K562 (cell line): ENCODE measurements around the gene MICAL1. TPM values are rescaled to one million over a fixed set of nuclear protein-coding genes. Genes with fewer than 3 reads are reported as not detected.

Source experiments
- ARID1B ChIP-seq: fragments of 450-650 bp; IDR thresholded peaks from 2 replicates; pipeline ENCODE4 v1.6.1; 2016; ENCODE audit warnings: antibody characterized with exemption, mild to moderate bottlenecking, inconsistent platforms
- CSDE1 ChIP-seq, 2 experiments: fragments of 450-650 bp; IDR thresholded peaks; 2 replicates each; pipeline ENCODE4 v1.6.1; 2016; ENCODE audit warnings: mild to moderate bottlenecking in 1 of 2
- CTCFL ChIP-seq: IDR thresholded peaks from 2 replicates; pipeline ENCODE4 v1.6.1; 2011; ENCODE audit warnings: borderline replicate concordance, low read depth, mild to moderate bottlenecking, moderate library complexity, low read length; ENCODE audit not compliant: insufficient read depth, poor library complexity, severe bottlenecking
- DIDO1 ChIP-seq: fragments of 450-650 bp; IDR thresholded peaks from 2 replicates; pipeline ENCODE4 v1.6.1; 2016; ENCODE audit warnings: low read depth, missing biosample characterization, missing genetic modification characterization
- ETS2 ChIP-seq: IDR thresholded peaks from 2 replicates; pipeline ENCODE4 v1.6.1; 2016; ENCODE audit warnings: borderline replicate concordance, missing genetic modification characterization, mild to moderate bottlenecking, moderate library complexity, missing compliant biosample characterization; ENCODE audit not compliant: poor library complexity, severe bottlenecking
- GATAD2A ChIP-seq: fragments of 450-650 bp; IDR thresholded peaks from 2 replicates; pipeline ENCODE4 v1.6.1; 2017
- NR2C2 ChIP-seq, 2 experiments: fragments of 200-800 bp in 1 of 2; sonication (Bioruptor generic) in 1 of 2; sonication (generic) in 1 of 2; formaldehyde crosslinking in 1 of 2; IDR thresholded peaks; 2 replicates each; pipeline versions ENCODE4 v1.6.1 to v1.8.0; 2016 to 2022; ENCODE audit warnings: mild to moderate bottlenecking in 1 of 2, missing compliant biosample characterization in 1 of 2, missing genetic modification characterization in 1 of 2, missing genetic modification reagents in 1 of 2
- NUFIP1 ChIP-seq: fragments of 450-650 bp; IDR thresholded peaks from 2 replicates; pipeline ENCODE4 v1.6.1; 2018; ENCODE audit not compliant: partially characterized antibody
- REST ChIP-seq, 2 experiments: fragments of 450-650 bp; formaldehyde crosslinking in 1 of 2; IDR thresholded peaks; 2 replicates each; pipeline versions ENCODE4 v1.4.0 to v1.6.1; 2014 to 2020; ENCODE audit warnings: mild to moderate bottlenecking in 2 of 2, borderline replicate concordance in 1 of 2, low read depth in 1 of 2
- SIN3B ChIP-seq: fragments of 450-650 bp; IDR thresholded peaks from 2 replicates; pipeline ENCODE4 v1.6.1; 2017; ENCODE audit warnings: low read depth, mild to moderate bottlenecking, moderate library complexity
- TOE1 ChIP-seq, 2 experiments: fragments of 450-650 bp in 1 of 2; sonication (generic) in 1 of 2; formaldehyde crosslinking in 1 of 2; IDR thresholded peaks; 2 replicates each; pipeline versions ENCODE4 v1.7.1 to v1.8.0; 2016 to 2022; ENCODE audit warnings: borderline replicate concordance in 2 of 2, mild to moderate bottlenecking in 2 of 2, antibody characterized with exemption in 1 of 2, inconsistent platforms in 1 of 2, low read depth in 1 of 2, missing genetic modification reagents in 1 of 2, moderate library complexity in 1 of 2
- TRIM25 ChIP-seq: fragments of 450-650 bp; IDR thresholded peaks from 2 replicates; pipeline ENCODE4 v1.7.0; 2016; ENCODE audit warnings: borderline replicate concordance
- ZNF224 ChIP-seq: sonication (generic); formaldehyde crosslinking; IDR thresholded peaks from 2 replicates; pipeline ENCODE4 v1.8.0; 2022; ENCODE audit warnings: mild to moderate bottlenecking, missing genetic modification reagents
- ZNF79 ChIP-seq: fragments of 250-450 bp; sonication (Bioruptor Pico); IDR thresholded peaks from 2 replicates; pipeline ENCODE4 v1.4.0; 2020; ENCODE audit warnings: low read depth, mild to moderate bottlenecking, moderate library complexity
- polyA plus RNA-seq, 8 experiments: library from polyadenylated mRNA; depleted of rRNA in 4 of 8; stranded (reverse) in 5 of 8; unstranded in 3 of 8; fragments of >200 nt; fragmentation: Nextera tagmentation in 2 of 8; fragmentation: Illumina TruSeq in 1 of 8; extraction: Ambion mirVana in 2 of 8; extraction: Trizol in 1 of 8; gene quantifications; 2 replicates each; pipeline versions ENCODE4 v1.2.1 to v1.2.3, GENCODE V29; 2011 to 2014; ENCODE audit warnings: inconsistent platforms in 1 of 8, missing spikeins in 1 of 8
- total RNA-seq, 7 experiments: library from RNA; depleted of rRNA in 6 of 7; stranded (reverse); fragments of >200 nt in 6 of 7; fragmentation: Illumina TruSeq in 2 of 7; extraction: Trizol in 2 of 7; gene quantifications; 2 replicates each; pipeline versions ENCODE4 v1.2.1 to v1.2.3, GENCODE V29; 2011 to 2021; ENCODE audit warnings: low replicate concordance in 1 of 7

Gene MICAL1
- total and polyA plus RNA-seq, 9 of the 15 experiments (the other 6 are each of a cell fraction or from before 2014, with no cell fraction given) = 0.07 to 15.2 (median 7.0) TPM

- no peak for TF ChIP-seq REST (IDR thresholded peaks at IDR 0.05; ENCODE audit: borderline replicate concordance)
- TF ChIP-seq REST (CRISPR knock-in tag; IDR thresholded peaks at IDR 0.05; ENCODE audit: low read depth) = no peak
- no peak for TF ChIP-seq TRIM25
- no peak for TF ChIP-seq ETS2 (tag)
- TF ChIP-seq ZNF79 (CRISPR knock-in tag) = no peak
- no peak for TF ChIP-seq TOE1 (IDR thresholded peaks at IDR 0.05; ENCODE audit: borderline replicate concordance)
- no peak for TF ChIP-seq TOE1 (CRISPR knock-in tag; IDR thresholded peaks at IDR 0.05; ENCODE audit: borderline replicate concordance, low read depth)
- TF ChIP-seq DIDO1 (tag) = no peak
- TF ChIP-seq ZNF224 (CRISPR knock-in tag) = no peak
- TF ChIP-seq CTCFL = no peak
- TF ChIP-seq CSDE1 (IDR thresholded peaks at IDR 0.05) = no peak
- peak; percentile 67; the same call in 1 of the 2 replicates for TF ChIP-seq NR2C2 (CRISPR knock-in tag; IDR thresholded peaks at IDR 0.05)
- TF ChIP-seq NR2C2 (tag; IDR thresholded peaks at IDR 0.05) = no peak
- no peak for TF ChIP-seq NUFIP1
- TF ChIP-seq GATAD2A = no peak
- TF ChIP-seq SIN3B = no peak
- 0 out of 2 replicates have a peak, but pooled peaks have one; percentile 28 for TF ChIP-seq ARID1B
Observed at GRCh38 chr6:109441069-109441816, 14.3 kb downstream of the MICAL1 start (continued).
